PC-3 (cell line): ENCODE measurements around the gene RPL15. TPM values are rescaled to one million over a fixed set of nuclear protein-coding genes. Genes with fewer than 3 reads are reported as not detected.

Experiments
- ATAC-seq: fragments of 200-7000 bp; cut with Tn5 transposase; 2 replicates; pipeline ENCODE4 v1.9.1; 2020; ENCODE audit warnings: mild to moderate bottlenecking, moderate library complexity
- Bru-seq: library from RNA; stranded (reverse); fragments of 400-500 nt; gene quantifications from one replicate; lab custom pipeline; 2021; lab: Mats Ljungman, UMichigan
- BruChase-seq, 2 experiments: library from RNA; stranded (reverse); fragments of 400-500 nt; gene quantifications; one replicate each; lab custom pipeline; 2021; lab: Mats Ljungman, UMichigan
- BruUV-seq: library from RNA; stranded (reverse); fragments of 400-500 nt; replicated peaks from 2 replicates; lab custom pipeline; 2021; lab: Mats Ljungman, UMichigan
- CTCF ChIA-PET: fragments of 300-600 bp; sonication (Branson Sonifier 250); formaldehyde crosslinking; loops from one replicate; lab custom pipeline; 2022; ENCODE audit warnings: antibody characterized with exemption; lab: Charles Lee
- POLR2A ChIA-PET: fragments of 300-600 bp; sonication (Branson Sonifier 250); formaldehyde crosslinking; loops from one replicate; lab custom pipeline; 2022; ENCODE audit warnings: antibody characterized with exemption; ENCODE audit not compliant: unreplicated experiment; lab: Charles Lee
- DNase-seq: peaks from one replicate; pipeline ENCODE4 v3.0.0-alpha.2; 2015
- H2AFZ ChIP-seq: fragments of 300-600 bp; sonication (generic); 2 replicates; pipeline ENCODE4 v1.6.0; 2016; ENCODE audit warnings: antibody characterized with exemption, low read length
- H3F3A ChIP-seq: fragments of 300-600 bp; sonication (generic); one replicate; pipeline ENCODE4 v1.6.0; 2017; ENCODE audit warnings: antibody characterized with exemption, low read length, control low read depth, mild to moderate bottlenecking; ENCODE audit not compliant: unreplicated experiment
- H3K27ac ChIP-seq: fragments of 300-600 bp; sonication (generic); 2 replicates; pipeline ENCODE4 v1.5.1; 2016; ENCODE audit warnings: mild to moderate bottlenecking, low read length
- H3K27me3 ChIP-seq: fragments of 300-600 bp; sonication (generic); 2 replicates; pipeline ENCODE4 v1.6.1; 2016; ENCODE audit warnings: low read length, mixed read lengths
- H3K36me3 ChIP-seq: fragments of 300-600 bp; sonication (generic); 2 replicates; pipeline ENCODE4 v1.6.1; 2016; ENCODE audit warnings: low read depth, mixed run types, low read length, mixed read lengths
- H3K4me1 ChIP-seq: fragments of 300-600 bp; sonication (generic); 2 replicates; pipeline ENCODE4 v1.5.1; 2016; ENCODE audit warnings: low read length; ENCODE audit not compliant: insufficient read depth
- H3K4me2 ChIP-seq: fragments of 300-600 bp; sonication (generic); 2 replicates; pipeline ENCODE4 v1.6.0; 2016; ENCODE audit warnings: low read length
- H3K4me3 ChIP-seq: fragments of 300-600 bp; sonication (generic); 2 replicates; pipeline ENCODE4 v1.5.1; 2016; ENCODE audit warnings: mild to moderate bottlenecking, low read length, mixed read lengths
- H3K79me2 ChIP-seq: fragments of 300-600 bp; sonication (generic); 2 replicates; pipeline ENCODE4 v1.6.1; 2017; ENCODE audit warnings: low read length, mixed read lengths
- H3K9ac ChIP-seq: fragments of 300-600 bp; sonication (generic); 2 replicates; pipeline ENCODE4 v1.6.0; 2016; ENCODE audit warnings: mild to moderate bottlenecking, low read length
- H3K9me2 ChIP-seq: fragments of 300-600 bp; sonication (generic); replicated peaks from 2 replicates; pipeline ENCODE4 v1.6.1; 2016; ENCODE audit warnings: mixed run types, low read length, mixed read lengths
- H3K9me3 ChIP-seq: fragments of 300-600 bp; sonication (generic); 2 replicates; pipeline ENCODE4 v1.6.1; 2016; ENCODE audit warnings: low read length, mixed read lengths
- H4K20me1 ChIP-seq: fragments of 300-600 bp; sonication (generic); 2 replicates; pipeline ENCODE4 v1.6.1; 2016; ENCODE audit warnings: low read length, mixed read lengths
- CTCF ChIP-seq: fragments of 300-600 bp; sonication (generic); conservative IDR thresholded peaks from 2 replicates; pipeline ENCODE4 v1.5.1; 2017; ENCODE audit warnings: antibody characterized with exemption, low read depth, mild to moderate bottlenecking, low read length
- EZH2 ChIP-seq: fragments of 300-600 bp; sonication (generic); IDR thresholded peaks from one replicate; pipeline ENCODE4 v1.6.1; 2017; ENCODE audit warnings: antibody characterized with exemption, mild to moderate bottlenecking, low read length; ENCODE audit not compliant: unreplicated experiment
- EZH2phosphoT487 ChIP-seq: fragments of 300-600 bp; sonication (generic); IDR thresholded peaks from 2 replicates; pipeline ENCODE4 v1.6.1; 2018; ENCODE audit warnings: mild to moderate bottlenecking, antibody characterized with exemption, low read length, borderline replicate concordance
- intact Hi-C: fragments of 100-400 bp; cut with micrococcal nuclease; formaldehyde crosslinking; loops from 2 replicates; pipeline ENCODE4 v1.9.0; 2023
- long read RNA-seq: library from polyadenylated mRNA; unstranded; transcript quantifications from one replicate; pipeline ENCODE4 v2.0.0, GENCODE V29; 2021; ENCODE audit not compliant: unreplicated experiment
- total RNA-seq: library from RNA; depleted of rRNA; stranded (reverse); fragments of >200 nt; gene quantifications from 2 replicates; pipeline ENCODE4 v1.2.3, GENCODE V29; 2014; rRNA removed

Gene RPL15
- total RNA-seq (1,500 and 1,904 TPM in 2 replicates), Bru-seq, nascent RNA (percentile 99 among the genes with signal in this experiment), BruChase-seq, experiment 1, labeled RNA remaining after a 6-hour chase (percentile 100 among the genes with signal in this experiment), BruChase-seq, experiment 2, labeled RNA remaining after a 2-hour chase (percentile 99 among the genes with signal in this experiment)
- long read RNA-seq, transcript RPL15-201 (4 exons, 2,730 nt): major isoform, 1,411 of 1,889 reads
- long read RNA-seq, transcript RPL15-215 (4 exons, 824 nt): minor isoform, 19 of 1,889 reads
- long read RNA-seq, transcript RPL15-208 (4 exons, 1,063 nt): minor isoform, 76 of 1,889 reads
- long read RNA-seq, transcript RPL15-202 (3 exons, 820 nt): minor isoform, 66 of 1,889 reads
- long read RNA-seq, partial matches to known transcripts: 3 of 1,889 reads
- long read RNA-seq, other reads (novel, unspliced or antisense): 291 of 1,889 reads

DNA sequence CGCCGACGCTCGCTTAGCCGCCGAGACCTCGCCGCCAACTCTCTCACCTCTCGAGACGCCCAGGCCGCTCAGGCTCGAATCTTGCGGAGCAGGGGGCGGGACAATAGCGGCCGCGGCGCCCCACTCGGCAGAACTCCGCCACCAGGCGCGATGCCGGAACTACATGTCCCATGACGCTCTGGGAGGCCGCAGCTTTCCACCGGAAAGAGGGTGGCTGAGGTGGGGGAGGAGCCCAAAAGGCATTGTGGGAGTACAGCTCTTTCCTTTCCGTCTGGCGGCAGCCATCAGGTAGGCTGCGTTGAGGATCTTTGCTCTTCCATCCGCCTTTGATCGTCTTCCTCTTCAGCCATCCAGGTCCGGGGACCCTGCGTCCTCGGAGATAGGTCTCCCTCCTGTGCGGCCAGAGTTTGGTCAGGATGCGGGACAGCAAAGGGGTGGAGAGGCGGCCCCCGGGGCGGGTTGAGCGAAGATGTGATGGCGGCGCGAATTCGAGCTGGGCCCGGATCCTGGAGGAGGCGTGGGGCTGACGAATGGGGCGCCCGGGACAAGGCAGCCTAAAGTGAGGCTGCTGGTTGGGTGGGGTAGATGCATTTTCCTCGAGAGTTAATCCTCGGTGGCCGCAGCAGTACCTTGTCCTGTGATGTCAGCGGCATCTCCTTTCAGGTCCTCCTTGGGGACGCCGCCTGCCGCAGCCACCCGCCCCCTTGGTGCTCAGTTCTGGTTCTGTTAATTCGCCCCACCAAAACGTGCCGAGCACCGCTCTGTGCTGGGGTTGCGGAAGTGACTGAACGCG lies at the start of gene RPL15, which contains the start of gene NKIRAS1:
Gene RPL15, plus strand, starts transcription at position 247 of the 793 bp plus-strand sequence. CDS start 728 bp downstream, outside the sequence.
Gene NKIRAS1, minus strand, starts transcription at position 105 of the 793 bp plus-strand sequence. CDS start 6,086 bp downstream, outside the sequence.
- Histone ChIP-seq H3K9ac (peak within 1 kb of the TSS; percentile 95), H3K27me3 (no peaks in the 10 kb centered on the region), H3K9me3 (no peaks in the 10 kb centered on the region), H3K4me2 (peak within 1 kb of the TSS; percentile 95), H3K9me2 (no peaks in the 10 kb centered on the region), H2AFZ (peak within 1 kb of the TSS; percentile 84), H4K20me1 (peaks cover 44% of the 10 kb centered on the region), H3K79me2 (peaks cover 71% of the 10 kb centered on the region), H3F3A (peaks cover 7% of the 10 kb centered on the region), H3K27ac (peak within 1 kb of the TSS; percentile 48), H3K4me3 (peak within 1 kb of the TSS; percentile 91), H3K36me3 (peaks cover 30% of the 10 kb centered on the region), H3K4me1 (peaks cover 32% of the 10 kb centered on the region)
- DNase-seq (peak; percentile 98), ATAC-seq (peak; percentile 91)
- CTCF ChIA-PET: interaction anchor here (0.6 to 1.2 kb wide), 3 partner anchors 28 to 400 kb away, joined by 3 to 6 read pairs (median 4); no protein-coding TSS in a partner anchor
- POLR2A ChIA-PET: interaction anchor here (0.5 to 1.1 kb wide), 17 partner anchors 9 to 1983 kb away, joined by 3 to 9 read pairs (median 4); no protein-coding TSS in a partner anchor
- TF ChIP-seq EZH2phosphoT487 (no peak), CTCF (no peak), EZH2 (no peak)
- intact Hi-C loops: loop anchor here (2.0 to 5.0 kb wide), 2 partner anchors 28 to 40 kb away; partner anchors contain the start of gene NR1D2
- BruUV-seq: TSS peak; percentile 40

DNA sequence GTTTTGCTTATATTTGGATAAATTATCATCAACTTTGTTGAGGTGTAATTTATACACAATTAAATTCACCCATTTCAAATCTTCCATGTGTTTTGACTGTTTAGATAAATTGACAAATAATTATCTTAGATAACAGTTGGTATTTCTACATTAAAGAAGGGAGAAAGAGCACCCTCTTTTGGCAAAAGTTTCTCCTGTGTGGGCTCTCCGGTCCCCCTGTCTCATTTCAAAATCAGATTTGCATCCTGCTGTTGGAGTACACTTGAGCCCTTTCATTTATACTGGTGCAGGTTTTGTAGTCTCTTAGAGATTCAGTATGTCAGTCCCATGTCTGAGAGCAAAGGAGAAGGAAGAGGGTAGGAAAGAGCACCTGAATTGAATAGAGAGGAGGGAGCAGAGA lies 49.5 kb upstream of the RPL15 start:
- no peak overlapping the region for H3K27ac ChIP-seq
- ChIA-PET POLR2A (no interaction called here), CTCF (no interaction called here)
- peaks cover 3% of the 10 kb centered on the region; the same call in 1 of the 2 replicates for H3K36me3 ChIP-seq
- BruUV-seq: no TSS peak
- H3K27me3 ChIP-seq: no peaks in the 10 kb centered on the region
- H3K79me2 ChIP-seq: peaks cover 67% of the 10 kb centered on the region
- TF ChIP-seq CTCF: peak; percentile 52
- no peak for TF ChIP-seq EZH2phosphoT487
- no peaks in the 10 kb centered on the region for H3K9me3 ChIP-seq
- no peak overlapping the region for H3K9ac ChIP-seq
- ATAC-seq: no peak
- intact Hi-C loops: loop anchor here (5.0 kb wide), 1 partner anchor 60 kb away; the partner anchor contains the start of gene UBE2E1
- H3K9me2 ChIP-seq: no peaks in the 10 kb centered on the region
- peak; percentile 14 for DNase-seq
- H3K4me1 ChIP-seq: 0 out of 2 replicates have a peak, but pooled peaks cover 7% of the 10 kb centered on the region
- peaks cover 30% of the 10 kb centered on the region for H4K20me1 ChIP-seq
- no peaks in the 10 kb centered on the region for H3F3A ChIP-seq
- H2AFZ ChIP-seq: no peak overlapping the region
- H3K4me3 ChIP-seq: no peak overlapping the region
- H3K4me2 ChIP-seq: no peak overlapping the region
